Caco-2 (cell line): ENCODE results near the gene ZBTB7B. TPM values are rescaled to one million over a fixed set of nuclear protein-coding genes. Genes with fewer than 3 reads are reported as not detected.

Experiments
- BruUV-seq: library from RNA; stranded (reverse); fragments of 400-500 nt; replicated peaks from 2 replicates; lab custom pipeline; 2021; lab: Mats Ljungman, UMichigan
- CTCF ChIA-PET: fragments of 300-600 bp; sonication (Branson Sonifier 250); formaldehyde crosslinking; loops from one replicate; lab custom pipeline; 2022; ENCODE audit warnings: antibody characterized with exemption; lab: Charles Lee
- POLR2A ChIA-PET: fragments of 300-600 bp; sonication (Branson Sonifier 250); formaldehyde crosslinking; loops from one replicate; lab custom pipeline; 2022; ENCODE audit warnings: antibody characterized with exemption; lab: Charles Lee
- DNase-seq, 2 experiments: peaks; one replicate each; pipeline versions ENCODE4 v3.0.0 to v3.0.0-alpha.2; 2020 to 2022
- H3K27me3 ChIP-seq: replicated peaks from 2 replicates; pipeline ENCODE4 v1.6.0; 2011; ENCODE audit warnings: low read length; ENCODE audit not compliant: control insufficient read depth, insufficient read depth
- H3K36me3 ChIP-seq: 2 replicates; pipeline ENCODE4 v1.5.1; 2011; ENCODE audit warnings: low read length; ENCODE audit not compliant: control insufficient read depth, insufficient read depth
- H3K4me1 ChIP-seq: fragments of 250-450 bp; sonication (Bioruptor Pico); 2 replicates; pipeline ENCODE4 v1.5.1; 2020; ENCODE audit warnings: mild to moderate bottlenecking
- H3K4me3 ChIP-seq: 2 replicates; pipeline ENCODE4 v1.5.1; 2011; ENCODE audit warnings: low read depth, mild to moderate bottlenecking, control low read depth, low read length
- H3K9me3 ChIP-seq: fragments of 250-450 bp; sonication (Bioruptor Pico); 2 replicates; pipeline ENCODE4 v1.5.1; 2020; ENCODE audit warnings: mild to moderate bottlenecking, moderate library complexity
- H3K27ac Mint-ChIP-seq: one replicate; pipeline ENCODE4 v1.8.0; 2022; ENCODE audit warnings: mixed read lengths; ENCODE audit not compliant: unreplicated experiment
- H3K27me3 Mint-ChIP-seq: one replicate; pipeline ENCODE4 v1.8.0; 2022; ENCODE audit warnings: mixed read lengths; ENCODE audit not compliant: insufficient read depth, unreplicated experiment
- H3K36me3 Mint-ChIP-seq: one replicate; pipeline ENCODE4 v1.8.0; 2022; ENCODE audit warnings: mild to moderate bottlenecking, mixed read lengths; ENCODE audit not compliant: insufficient read depth, unreplicated experiment
- H3K4me1 Mint-ChIP-seq: one replicate; pipeline ENCODE4 v1.8.0; 2022; ENCODE audit warnings: low read depth, mixed read lengths; ENCODE audit not compliant: unreplicated experiment
- H3K4me3 Mint-ChIP-seq: one replicate; pipeline ENCODE4 v1.8.0; 2022; ENCODE audit warnings: mild to moderate bottlenecking, moderate library complexity, mixed read lengths; ENCODE audit not compliant: unreplicated experiment
- H3K9me3 Mint-ChIP-seq: one replicate; pipeline ENCODE4 v1.8.0; 2022; ENCODE audit warnings: mixed read lengths; ENCODE audit not compliant: unreplicated experiment
- intact Hi-C: fragments of 100-400 bp; cut with micrococcal nuclease; formaldehyde crosslinking; loops from one replicate; pipeline ENCODE4 v1.10.0; 2022; ENCODE audit not compliant: unreplicated experiment
- total RNA-seq: library from RNA; stranded (reverse); gene quantifications from 2 replicates; pipeline ENCODE4 v1.2.3, GENCODE V29; 2022
- TF ChIP-seq, protein P1 (sequence below), 2 experiments: fragments of 200-600 bp in 1 of 2; IDR thresholded peaks; 1 replicate in 1 of 2; 2 replicates in 1 of 2; pipeline versions ENCODE4 v1.5.1 to v1.8.0; 2011 to 2022; ENCODE audit warnings: antibody characterized with exemption in 1 of 2, control low read depth in 1 of 2, inconsistent platforms in 1 of 2, low read depth in 1 of 2, low read length in 1 of 2, mild to moderate bottlenecking in 1 of 2, moderate library complexity in 1 of 2; ENCODE audit not compliant: insufficient read depth in 1 of 2, severe bottlenecking in 1 of 2, unreplicated experiment in 1 of 2

Gene ZBTB7B
- total RNA-seq, 1 experiment from 2014 or later: 46.8 TPM

- ChIA-PET CTCF (interaction anchor here (2.2 kb wide), 1 partner anchor 25 kb away, joined by 12 read pairs; no protein-coding TSS in a partner anchor), POLR2A (no interaction called here)
- TF ChIP-seq, protein P1, sequence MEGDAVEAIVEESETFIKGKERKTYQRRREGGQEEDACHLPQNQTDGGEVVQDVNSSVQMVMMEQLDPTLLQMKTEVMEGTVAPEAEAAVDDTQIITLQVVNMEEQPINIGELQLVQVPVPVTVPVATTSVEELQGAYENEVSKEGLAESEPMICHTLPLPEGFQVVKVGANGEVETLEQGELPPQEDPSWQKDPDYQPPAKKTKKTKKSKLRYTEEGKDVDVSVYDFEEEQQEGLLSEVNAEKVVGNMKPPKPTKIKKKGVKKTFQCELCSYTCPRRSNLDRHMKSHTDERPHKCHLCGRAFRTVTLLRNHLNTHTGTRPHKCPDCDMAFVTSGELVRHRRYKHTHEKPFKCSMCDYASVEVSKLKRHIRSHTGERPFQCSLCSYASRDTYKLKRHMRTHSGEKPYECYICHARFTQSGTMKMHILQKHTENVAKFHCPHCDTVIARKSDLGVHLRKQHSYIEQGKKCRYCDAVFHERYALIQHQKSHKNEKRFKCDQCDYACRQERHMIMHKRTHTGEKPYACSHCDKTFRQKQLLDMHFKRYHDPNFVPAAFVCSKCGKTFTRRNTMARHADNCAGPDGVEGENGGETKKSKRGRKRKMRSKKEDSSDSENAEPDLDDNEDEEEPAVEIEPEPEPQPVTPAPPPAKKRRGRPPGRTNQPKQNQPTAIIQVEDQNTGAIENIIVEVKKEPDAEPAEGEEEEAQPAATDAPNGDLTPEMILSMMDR (IDR thresholded peaks at IDR 0.05; ENCODE audit: insufficient read depth in 1 of 2, low read depth in 1 of 2, low read length in 1 of 2, severe bottlenecking in 1 of 2, unreplicated experiment in 1 of 2): no peak
- H3K36me3 ChIP-seq: no peaks in the 10 kb centered on the region
- Mint-ChIP-seq H3K27ac (no peak overlapping the region), H3K36me3 (no peaks in the 10 kb centered on the region), H3K4me3 (no peak overlapping the region), H3K4me1 (peaks cover 17% of the 10 kb centered on the region), H3K27me3 (no peaks in the 10 kb centered on the region), H3K9me3 (no peaks in the 10 kb centered on the region)
- no TSS peak for BruUV-seq
- intact Hi-C loops: no loop called here
- DNase-seq: no peak
- H3K4me1 ChIP-seq: peaks cover 10% of the 10 kb centered on the region; the same call in 1 of the 2 replicates
- H3K4me3 ChIP-seq: no peak overlapping the region
- no peaks in the 10 kb centered on the region for H3K27me3 ChIP-seq
- H3K9me3 ChIP-seq: no peaks in the 10 kb centered on the region
Observed at GRCh38 chr1:155042789-155043188, 40.2 kb downstream of the ZBTB7B start.

DNA sequence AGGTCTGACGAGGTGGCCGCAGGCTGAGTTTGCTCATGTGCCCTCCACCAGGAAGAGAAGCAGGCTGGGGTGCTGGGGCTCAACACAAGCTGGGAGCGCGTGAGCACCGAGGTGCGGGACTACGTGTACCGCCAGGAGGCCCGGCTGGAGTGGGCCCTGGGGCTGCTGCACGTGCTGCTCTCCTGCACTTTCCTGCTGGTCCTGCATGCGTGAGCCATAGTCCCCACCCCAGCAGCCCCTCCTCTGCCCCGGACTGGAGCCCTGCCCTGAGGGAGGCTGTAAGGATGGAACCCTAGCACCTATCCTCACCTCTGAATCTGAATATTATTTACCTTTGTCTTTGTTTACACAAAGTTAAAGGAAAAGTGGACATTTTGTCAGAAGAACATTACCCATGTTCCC lies 40.7 kb downstream of the ZBTB7B start:
- no TSS peak for BruUV-seq
- no peaks in the 10 kb centered on the region for H3K27me3 ChIP-seq
- no peaks in the 10 kb centered on the region for H3K36me3 Mint-ChIP-seq
- no peak overlapping the region for H3K4me3 ChIP-seq
- DNase-seq: no peak
- no peaks in the 10 kb centered on the region for H3K9me3 ChIP-seq
- no peaks in the 10 kb centered on the region for H3K27me3 Mint-ChIP-seq
- no peaks in the 10 kb centered on the region for H3K36me3 ChIP-seq
- TF ChIP-seq, protein P1 (IDR thresholded peaks at IDR 0.05; ENCODE audit: insufficient read depth in 1 of 2, low read depth in 1 of 2, low read length in 1 of 2, severe bottlenecking in 1 of 2, unreplicated experiment in 1 of 2): no peak
- H3K9me3 Mint-ChIP-seq: no peaks in the 10 kb centered on the region
- POLR2A ChIA-PET: no interaction called here
- no peak overlapping the region for H3K4me3 Mint-ChIP-seq
- H3K4me1 ChIP-seq: peaks cover 10% of the 10 kb centered on the region; the same call in 1 of the 2 replicates
- peaks cover 12% of the 10 kb centered on the region for H3K4me1 Mint-ChIP-seq
- intact Hi-C loops: no loop called here
- H3K27ac Mint-ChIP-seq: no peak overlapping the region
- CTCF ChIA-PET: interaction anchor here (1.7 to 2.8 kb wide), 4 partner anchors 14 to 48 kb away, joined by 9 to 24 read pairs (median 12); no protein-coding TSS in a partner anchor

- TF ChIP-seq, protein P1 (IDR thresholded peaks at IDR 0.05; ENCODE audit: insufficient read depth in 1 of 2, low read depth in 1 of 2, low read length in 1 of 2, severe bottlenecking in 1 of 2, unreplicated experiment in 1 of 2): no peak
- Mint-ChIP-seq H3K27ac (no peak overlapping the region), H3K36me3 (no peaks in the 10 kb centered on the region), H3K4me3 (no peak overlapping the region), H3K4me1 (peaks cover 7% of the 10 kb centered on the region), H3K9me3 (no peaks in the 10 kb centered on the region), H3K27me3 (no peaks in the 10 kb centered on the region)
- peaks cover 10% of the 10 kb centered on the region; the same call in 1 of the 2 replicates for H3K4me1 ChIP-seq
- ChIA-PET POLR2A (no interaction called here), CTCF (interaction anchor here (1.0 to 2.8 kb wide), 8 partner anchors 9 to 48 kb away, joined by 4 to 24 read pairs (median 10); no protein-coding TSS in a partner anchor)
- H3K36me3 ChIP-seq: no peaks in the 10 kb centered on the region
- no peaks in the 10 kb centered on the region for H3K9me3 ChIP-seq
- H3K27me3 ChIP-seq: no peaks in the 10 kb centered on the region
- intact Hi-C loops: no loop called here
- no peak overlapping the region for H3K4me3 ChIP-seq
- BruUV-seq: no TSS peak
- no peak for DNase-seq
Observed at GRCh38 chr1:155043793-155044192, 41.2 kb downstream of the ZBTB7B start.
